DLD1 (cell line): ENCODE data around the gene SPIN2A.
"Not testable (repeated sequence)": the region's sequence is repeated elsewhere in the genome, so short reads cannot be mapped to it uniquely, and the experiment has no call there.

Experiments used
- in situ Hi-C: cut with HindIII; loops from 2 replicates; pipeline ENCODE4 v1.10.0; 2017; ENCODE audit warnings: low sequenced_read_pairs

The SPIN2A gene

GRCh38 chrX:57137073-57137472 is at the start of gene SPIN2A:
Gene SPIN2A, minus strand, starts transcription at chrX:57137397. Its CDS starts 800 bp downstream, at chrX:57136597.
- in situ Hi-C loops, result not testable (repeated sequence)

- in situ Hi-C loops, result no loop called here
Measured at GRCh38 chrX:57178605-57179004, 41.4 kb upstream of the SPIN2A start.

GRCh38 chrX:57177070-57177469 is 39.9 kb upstream of the SPIN2A start:
- in situ Hi-C loops, result no loop called here

GRCh38 chrX:57172544-57172943 is 35.3 kb upstream of the SPIN2A start:
- in situ Hi-C loops, result no loop called here

GRCh38 chrX:57156397-57157049 is 19.3 kb upstream of the SPIN2A start:
- in situ Hi-C loops, result no loop called here

GRCh38 chrX:57155171-57155570 is 18.0 kb upstream of the SPIN2A start:
- in situ Hi-C loops, result no loop called here

GRCh38 chrX:57152222-57152621 is 15.0 kb upstream of the SPIN2A start:
- in situ Hi-C loops, result not testable (repeated sequence)

GRCh38 chrX:57138674-57139073 is 1.5 kb upstream of the SPIN2A start:
- in situ Hi-C loops, result no loop called here

- in situ Hi-C loops, result no loop called here
Measured at GRCh38 chrX:57137501-57137900, 304 bp upstream of the SPIN2A start.

- in situ Hi-C loops, result not testable (repeated sequence)
Measured at GRCh38 chrX:57136589-57136988, 608 bp downstream of the SPIN2A start.

GRCh38 chrX:57135287-57135686 is 1.9 kb downstream of the SPIN2A start:
- in situ Hi-C loops, result no loop called here

GRCh38 chrX:57134702-57135101 is 2.5 kb downstream of the SPIN2A start:
- in situ Hi-C loops, result no loop called here

GRCh38 chrX:57133706-57134105 is 3.5 kb downstream of the SPIN2A start:
- in situ Hi-C loops, result no loop called here

GRCh38 chrX:57133284-57133683 is 3.9 kb downstream of the SPIN2A start:
- in situ Hi-C loops, result not testable (repeated sequence)

GRCh38 chrX:57132046-57132445 is 5.2 kb downstream of the SPIN2A start:
- in situ Hi-C loops, result no loop called here

GRCh38 chrX:57121816-57122215 is 15.4 kb downstream of the SPIN2A start:
- in situ Hi-C loops, result no loop called here

GRCh38 chrX:57121162-57121755 is 15.9 kb downstream of the SPIN2A start, which contains the start of gene SPIN2B:
Gene SPIN2B, minus strand, starts transcription at chrX:57121548.
- in situ Hi-C loops, result no loop called here

GRCh38 chrX:57120619-57121161 is 16.5 kb downstream of the SPIN2A start:
- in situ Hi-C loops, result not testable (repeated sequence)

- in situ Hi-C loops, result no loop called here
Measured at GRCh38 chrX:57119416-57119815, 17.8 kb downstream of the SPIN2A start.

GRCh38 chrX:57117566-57117965 is 19.6 kb downstream of the SPIN2A start:
- in situ Hi-C loops, result not testable (repeated sequence)

GRCh38 chrX:57104921-57105398 is 32.2 kb downstream of the SPIN2A start:
- in situ Hi-C loops, result no loop called here

GRCh38 chrX:57104406-57104805 is 32.8 kb downstream of the SPIN2A start:
- in situ Hi-C loops, result no loop called here
